GM18499 (cell line): ENCODE data around the gene DHX38.
A peak's percentile ranks its signal among the peaks of the same experiment; 100 is the strongest.
"Not testable (repeated sequence)": the region's sequence is repeated elsewhere in the genome, so short reads cannot be mapped to it uniquely, and the experiment has no call there.

Experiments
- ATAC-seq: cut with Tn5 transposase; IDR thresholded peaks from one replicate; pipeline ENCODE4 v1.9.1; 2021; ENCODE audit warnings: moderate number of reproducible peaks; ENCODE audit not compliant: insufficient read depth, unreplicated experiment

The DHX38 gene

DNA sequence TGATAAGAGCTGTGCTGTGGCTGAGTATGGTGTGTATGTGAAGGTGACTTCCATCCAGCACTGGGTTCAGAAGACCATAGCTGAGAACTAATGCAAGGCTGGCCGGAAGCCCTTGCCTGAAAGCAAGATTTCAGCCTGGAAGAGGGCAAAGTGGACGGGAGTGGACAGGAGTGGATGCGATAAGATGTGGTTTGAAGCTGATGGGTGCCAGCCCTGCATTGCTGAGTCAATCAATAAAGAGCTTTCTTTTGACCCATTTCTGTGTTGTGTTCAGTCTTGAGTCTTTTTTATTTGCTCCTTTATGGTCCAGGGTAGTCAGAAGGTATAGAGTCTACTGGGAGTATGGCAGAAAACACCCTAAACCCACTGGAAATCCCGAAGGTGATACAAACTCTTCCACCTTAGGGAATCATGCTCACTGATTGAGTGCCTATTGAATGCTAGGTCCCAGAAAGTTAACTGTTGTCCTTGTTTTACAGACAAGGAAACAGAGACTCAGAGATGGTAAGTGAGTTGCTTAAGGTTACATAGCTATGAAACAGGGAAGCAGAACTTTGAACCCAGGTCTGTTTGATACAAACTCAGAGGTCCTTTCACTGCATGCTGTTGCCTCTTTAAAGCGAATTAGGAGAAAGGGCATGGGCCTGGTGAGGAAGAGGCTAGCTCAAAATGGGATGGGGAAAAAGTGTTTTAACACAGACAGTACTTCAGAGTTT lies 16.5 kb upstream of the DHX38 start:
- ATAC-seq, result not testable (repeated sequence)

DNA sequence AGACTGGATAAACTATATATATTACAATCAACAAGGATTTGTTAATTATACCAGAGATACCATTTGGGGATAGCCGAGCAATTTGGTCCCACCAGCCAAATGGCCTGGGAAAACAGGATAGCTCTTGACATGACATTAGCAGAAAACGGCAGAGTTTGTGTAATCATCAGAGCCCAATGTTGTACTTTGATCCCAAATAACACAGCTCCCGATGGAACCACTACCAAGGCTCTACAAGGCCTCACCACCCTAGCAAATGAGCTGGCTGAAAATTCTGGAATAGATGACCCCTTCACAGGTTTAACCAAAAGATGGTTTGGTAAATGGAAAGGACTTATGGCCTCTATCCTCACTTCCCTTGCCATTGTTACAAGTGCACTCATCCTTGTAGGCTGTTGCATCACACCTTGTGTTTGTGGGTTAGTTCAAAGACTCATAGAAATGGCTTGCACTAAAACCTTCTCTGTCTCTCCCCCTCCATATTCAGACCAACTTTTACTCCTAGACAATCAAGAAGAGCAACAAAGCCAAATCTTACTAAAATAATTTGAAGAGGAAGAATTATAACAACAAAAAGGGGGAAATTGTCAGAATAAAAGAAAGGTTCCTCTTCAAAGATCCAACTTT lies 9.8 kb upstream of the DHX38 start:
- no peak for ATAC-seq

DNA sequence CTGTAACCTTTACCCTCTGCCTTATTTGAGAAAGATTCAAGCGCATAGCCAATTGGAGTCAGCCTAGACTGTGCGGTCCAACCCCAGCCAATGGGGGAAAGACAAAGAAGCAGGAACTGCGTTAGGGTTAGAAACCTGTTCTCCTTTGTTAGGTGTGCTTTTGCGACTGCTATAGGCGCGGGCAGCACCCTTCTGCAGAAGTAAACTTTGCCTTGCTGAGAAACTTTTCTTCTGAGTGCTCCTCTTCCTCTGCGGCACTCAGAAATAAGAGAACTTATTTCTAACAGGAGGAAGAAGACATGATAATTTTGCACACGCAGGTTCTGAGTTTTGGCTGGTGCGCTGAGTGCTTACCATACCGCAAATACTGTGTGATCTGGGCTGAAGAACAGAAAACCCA lies 9.2 kb upstream of the DHX38 start:
- ATAC-seq, result no peak

DNA sequence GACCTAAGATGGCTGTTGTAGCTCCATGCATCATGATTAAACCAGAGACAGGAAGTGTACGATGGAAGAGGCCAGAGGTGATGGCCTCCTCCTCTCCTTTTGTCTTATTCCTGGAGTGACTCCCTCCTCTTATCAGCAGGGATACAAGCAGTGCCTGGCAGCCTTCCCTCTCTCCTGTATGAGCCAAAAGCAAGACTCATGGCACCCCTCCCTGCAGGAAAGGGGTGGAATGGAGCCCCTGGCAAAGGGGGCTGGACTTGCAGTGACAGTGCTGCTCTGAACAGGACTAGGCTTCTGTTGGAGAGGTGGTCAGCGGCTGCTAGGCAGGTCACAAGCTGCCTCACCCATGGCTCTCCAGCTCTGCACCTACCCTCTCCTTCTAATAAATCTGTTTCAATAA lies 8.6 kb upstream of the DHX38 start:
- no peak for ATAC-seq

GRCh38 chr16:72091217-72091616 lies 2.4 kb upstream of the DHX38 start:
- no peak for ATAC-seq

GRCh38 chr16:72092832-72093447 lies 707 bp upstream of the DHX38 start:
- no peak for ATAC-seq

- ATAC-seq, result no peak
These were observed 591 bp downstream of the DHX38 start for GRCh38 chr16:72094266-72094610.

- no peak for ATAC-seq
These were observed 5.3 kb downstream of the DHX38 start for GRCh38 chr16:72098936-72099335.

GRCh38 chr16:72099377-72099818 lies 5.8 kb downstream of the DHX38 start:
- peak; percentile 62 for ATAC-seq

DNA sequence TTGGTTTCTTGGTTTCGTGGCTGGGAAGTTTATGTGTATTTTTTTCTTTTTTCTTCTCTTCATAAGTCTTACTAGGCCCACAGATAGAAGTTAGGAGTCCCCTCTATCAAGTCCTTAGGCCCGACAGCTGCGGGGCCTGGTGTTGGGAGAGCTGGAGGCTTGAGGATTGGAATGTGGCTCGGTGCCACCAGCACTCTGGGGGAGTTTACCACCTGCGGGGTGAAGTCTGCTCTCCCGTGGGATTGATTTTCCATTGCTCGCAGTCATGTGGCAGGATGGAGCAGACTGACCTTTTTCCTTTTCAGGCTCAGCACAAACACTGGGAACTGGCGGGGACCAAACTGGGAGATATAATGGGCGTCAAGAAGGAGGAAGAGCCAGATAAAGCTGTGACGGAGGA lies 7.5 kb downstream of the DHX38 start:
- ATAC-seq, result no peak

- ATAC-seq, result no peak
These were observed 11.3 kb downstream of the DHX38 start for GRCh38 chr16:72104905-72105304.

DNA sequence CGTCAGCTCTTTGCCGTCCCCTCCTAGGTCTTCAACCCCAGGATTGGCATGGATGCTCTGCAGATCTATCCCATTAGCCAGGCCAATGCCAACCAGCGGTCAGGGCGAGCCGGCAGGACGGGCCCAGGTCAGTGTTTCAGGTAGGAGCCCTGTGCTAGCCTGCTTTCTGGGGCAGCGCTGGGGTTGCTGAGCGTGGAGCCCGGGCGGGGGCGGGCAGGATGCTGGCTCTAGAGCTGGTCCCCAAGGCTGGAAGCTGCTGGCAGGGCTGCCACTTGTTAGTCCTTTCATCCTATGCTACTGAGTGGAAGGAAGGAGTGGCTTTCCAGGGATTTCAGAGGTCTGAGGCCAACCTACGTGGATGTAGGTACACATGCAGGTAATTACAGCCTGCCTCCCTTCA lies 12.3 kb downstream of the DHX38 start:
- no peak for ATAC-seq

DNA sequence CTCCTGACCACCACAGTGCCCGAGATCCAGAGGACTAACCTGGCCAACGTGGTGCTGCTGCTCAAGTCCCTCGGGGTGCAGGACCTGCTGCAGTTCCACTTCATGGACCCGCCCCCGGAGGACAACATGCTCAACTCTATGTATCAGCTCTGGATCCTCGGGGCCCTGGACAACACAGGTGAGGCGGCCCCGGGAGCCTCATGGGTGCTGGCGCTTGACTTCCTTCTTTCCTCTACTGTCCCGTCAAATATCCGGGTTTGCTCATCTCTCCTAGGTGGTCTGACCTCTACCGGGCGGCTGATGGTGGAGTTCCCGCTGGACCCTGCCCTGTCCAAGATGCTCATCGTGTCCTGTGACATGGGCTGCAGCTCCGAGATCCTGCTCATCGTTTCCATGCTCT lies 13.7 kb downstream of the DHX38 start:
- ATAC-seq, result no peak

GRCh38 chr16:72108353-72109102 lies 14.9 kb downstream of the DHX38 start:
- no peak for ATAC-seq

GRCh38 chr16:72109300-72109699 lies 15.7 kb downstream of the DHX38 start:
- ATAC-seq, result no peak

DNA sequence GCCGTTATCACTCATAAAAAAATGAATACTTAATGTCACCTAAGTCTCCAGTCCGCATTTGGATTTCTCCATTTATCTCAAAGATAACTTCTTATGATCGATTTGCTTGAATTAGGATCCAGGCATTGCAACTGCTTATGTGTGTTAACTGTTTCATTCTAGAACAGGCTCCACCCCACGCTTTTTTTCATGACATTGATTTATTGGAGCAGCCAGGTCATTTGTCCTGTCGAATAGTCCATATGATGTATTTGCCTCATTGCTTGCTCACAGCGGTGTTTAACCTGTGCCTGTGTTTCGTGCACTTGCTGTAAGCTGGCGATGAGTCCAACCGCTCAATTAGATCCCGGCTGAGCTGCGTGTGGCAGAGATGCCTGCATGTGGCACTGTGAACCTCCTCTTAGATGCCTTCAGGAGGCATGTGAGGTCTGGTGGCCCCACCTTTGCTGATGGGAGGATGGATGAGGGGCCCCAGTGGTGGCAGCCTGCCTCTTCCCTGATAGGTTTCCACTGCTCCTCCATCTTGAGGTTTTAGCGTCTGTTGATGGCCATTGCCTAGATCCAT lies 16.4 kb downstream of the DHX38 start:
- ATAC-seq, result no peak

DNA sequence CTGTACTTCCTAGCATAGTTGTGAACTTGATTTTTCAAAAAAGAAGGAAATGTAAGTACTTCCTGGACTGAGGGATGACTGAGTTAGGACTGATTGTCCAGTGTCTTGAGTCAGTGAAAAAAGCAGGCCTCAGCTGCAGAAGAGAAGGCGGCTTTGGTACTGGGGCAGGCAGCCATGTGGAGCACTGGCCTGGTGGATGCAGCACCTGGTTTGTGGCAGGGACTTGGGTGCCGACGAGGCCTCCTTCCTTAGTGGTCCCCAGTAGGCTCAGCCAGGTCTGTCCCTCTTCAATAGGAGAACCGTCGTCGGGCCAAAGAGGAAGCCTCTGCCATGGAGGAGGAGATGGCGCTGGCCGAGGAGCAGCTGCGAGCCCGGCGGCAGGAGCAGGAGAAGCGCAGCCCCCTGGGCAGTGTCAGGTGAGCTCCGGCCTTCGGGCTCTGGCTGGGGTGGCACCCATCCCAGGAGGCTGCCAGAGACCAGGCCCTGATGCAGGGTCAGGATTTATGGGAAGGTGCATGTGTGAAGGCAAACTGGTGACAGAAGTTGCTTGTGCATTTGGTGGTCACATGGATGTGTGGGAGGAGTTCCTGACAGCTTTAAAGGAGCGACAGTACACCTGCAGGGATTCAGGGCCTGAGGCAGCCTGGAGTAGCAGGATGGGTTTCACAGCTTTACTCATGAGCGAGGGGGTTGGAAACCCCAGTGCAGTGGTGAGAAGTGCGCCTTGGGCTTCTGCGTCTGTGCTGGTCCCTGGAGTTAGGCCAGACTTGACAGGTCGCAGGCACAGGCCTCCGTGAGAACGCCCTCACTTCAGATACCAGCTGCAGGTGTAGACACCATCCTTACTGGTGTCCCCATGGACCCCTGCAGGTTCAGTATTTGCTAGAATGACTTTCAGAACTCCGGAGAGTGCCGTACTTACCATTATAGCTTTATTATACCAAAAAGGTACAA lies 17.3 kb downstream of the DHX38 start:
- no peak for ATAC-seq

GRCh38 chr16:72111657-72112451 lies 18.2 kb downstream of the DHX38 start:
- no peak for ATAC-seq

DNA sequence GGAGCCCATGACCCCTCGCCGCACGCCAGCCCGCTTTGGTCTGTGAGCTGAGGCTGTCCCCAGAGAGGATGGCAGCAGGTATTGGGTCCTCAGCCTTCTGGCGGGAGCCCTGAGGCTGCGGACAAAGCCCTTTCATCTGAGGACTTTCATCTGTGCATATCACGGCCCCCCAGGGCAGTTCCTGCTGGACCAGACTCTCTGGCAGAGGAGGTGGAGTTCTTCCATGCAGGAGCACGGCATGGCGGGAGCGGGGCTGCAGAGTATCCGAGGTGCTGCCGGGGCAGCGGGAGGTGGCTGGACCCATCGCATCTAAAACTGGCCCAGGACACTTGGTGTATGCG lies 18.8 kb downstream of the DHX38 start:
- ATAC-seq, result no peak
